ENCODE results near the gene TSPAN18. TPM values are rescaled to one million over a fixed set of nuclear protein-coding genes. Genes with fewer than 3 reads are reported as not detected.
A peak's percentile ranks its signal among the peaks of the same experiment; 100 is the strongest.

Gene TSPAN18
- total RNA-seq, 2 experiments from 2014 or later, result 38.7 to 42.3 TPM

DNA sequence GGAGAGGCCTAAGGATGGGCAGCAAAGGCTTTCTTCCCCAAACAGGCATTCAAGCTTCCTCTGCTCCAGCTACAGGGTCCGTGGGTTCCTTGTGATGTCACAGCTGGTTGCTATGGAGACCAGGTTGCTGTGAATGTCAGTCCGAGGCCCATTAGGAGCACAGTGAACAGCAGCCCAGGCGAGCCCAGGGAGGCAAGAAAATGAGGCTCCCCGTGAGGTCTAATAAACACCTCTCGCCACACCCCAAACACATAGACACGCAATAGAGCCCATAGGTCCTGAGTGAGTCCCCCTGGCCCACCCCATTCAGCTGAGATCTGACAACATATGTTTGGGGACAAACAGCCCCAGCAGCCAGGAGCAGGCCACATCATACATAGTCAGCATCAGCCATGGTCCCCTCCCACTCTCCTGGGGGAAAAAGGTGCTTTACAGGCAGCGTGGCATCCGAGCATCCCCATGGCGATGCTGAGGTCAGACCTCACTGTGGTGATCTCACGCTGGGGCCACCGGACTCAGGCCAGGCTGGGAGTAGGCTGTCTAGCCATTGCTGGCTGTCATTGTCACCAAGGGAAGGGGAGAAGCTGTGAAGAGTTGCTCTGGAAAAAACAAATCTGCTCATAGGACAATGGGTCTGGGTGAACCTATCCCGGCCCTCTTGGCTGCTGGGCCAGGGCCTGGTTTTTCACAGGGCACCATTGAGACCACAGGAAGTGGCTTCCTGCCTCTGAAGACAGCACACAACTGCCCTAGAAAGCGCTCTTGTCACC, 247.1 kb downstream of the TSPAN18 start:
- H3K36me3 Mint-ChIP-seq (ENCODE audit: low read depth), result no peaks in the 10 kb centered on the region
- ChIA-PET POLR2A (no interaction called here), CTCF (no interaction called here)
- no peak overlapping the region for H3K4me3 Mint-ChIP-seq
- DNase-seq, result no peak
- peaks cover 2% of the 10 kb centered on the region for H3K27me3 Mint-ChIP-seq
- H3K27ac Mint-ChIP-seq, result no peak overlapping the region
- no peaks in the 10 kb centered on the region for H3K9me3 Mint-ChIP-seq
- H3K4me1 Mint-ChIP-seq, result peaks cover 2% of the 10 kb centered on the region

DNA sequence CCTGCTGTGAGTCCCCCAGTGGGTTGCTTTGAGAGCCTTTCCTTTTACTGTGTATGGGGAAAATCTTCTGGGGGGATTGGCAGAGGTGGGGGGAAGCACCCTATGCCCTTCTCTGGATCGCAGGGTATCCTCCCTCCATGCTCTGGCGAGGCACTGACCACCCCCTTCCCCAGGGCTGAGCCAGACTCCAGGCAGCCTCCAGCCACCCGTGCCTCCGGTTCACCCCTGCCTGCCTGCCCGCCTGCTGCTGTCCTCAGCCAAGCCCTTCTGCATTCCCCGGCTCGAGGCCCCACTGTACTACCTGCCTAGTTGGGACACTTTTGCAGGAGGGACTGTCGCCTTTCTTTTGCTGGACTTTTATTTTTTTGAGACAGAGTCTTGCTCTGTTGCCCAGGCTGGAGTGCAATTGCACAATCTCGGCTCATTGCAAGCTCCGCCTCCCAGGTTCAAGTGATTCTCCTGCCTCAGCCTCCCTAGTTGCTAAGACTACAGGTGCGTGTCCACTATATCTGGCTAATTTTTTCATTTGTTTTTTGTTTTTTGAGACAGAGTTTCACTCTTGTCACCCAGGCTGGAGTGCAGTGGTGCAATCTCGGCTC, 247.7 kb downstream of the TSPAN18 start:
- ChIA-PET CTCF (no interaction called here), POLR2A (no interaction called here)
- Mint-ChIP-seq H3K27me3 (peaks cover 2% of the 10 kb centered on the region), H3K36me3 (ENCODE audit: low read depth) (no peaks in the 10 kb centered on the region), H3K27ac (no peak overlapping the region), H3K4me3 (no peak overlapping the region), H3K4me1 (peaks cover 8% of the 10 kb centered on the region), H3K9me3 (no peaks in the 10 kb centered on the region)
- no peak for DNase-seq

DNA sequence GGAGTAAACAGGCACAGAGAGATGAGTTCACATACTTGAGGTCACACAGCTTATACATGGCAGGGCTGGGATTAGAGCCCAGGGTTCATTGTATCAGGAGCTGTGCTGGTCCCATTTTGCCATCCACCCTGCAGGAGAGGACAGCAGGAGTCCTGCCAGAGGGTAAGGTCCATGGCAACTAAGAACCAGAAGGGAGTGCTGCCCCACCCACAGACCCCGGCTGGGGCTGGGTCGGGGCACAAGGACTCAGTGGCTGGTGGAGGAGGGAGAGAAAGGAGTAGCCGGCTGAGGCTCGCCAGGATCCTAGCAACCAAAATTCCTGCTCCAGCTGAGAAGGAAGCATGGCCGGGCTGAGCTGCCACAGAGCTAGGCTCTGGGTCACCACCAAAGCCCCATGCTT, 249.8 kb downstream of the TSPAN18 start:
- Mint-ChIP-seq H3K4me1 (peaks cover 24% of the 10 kb centered on the region), H3K9me3 (no peaks in the 10 kb centered on the region), H3K27ac (no peak overlapping the region), H3K36me3 (ENCODE audit: low read depth) (no peaks in the 10 kb centered on the region), H3K27me3 (peaks cover 2% of the 10 kb centered on the region), H3K4me3 (no peak overlapping the region)
- DNase-seq, result no peak
- CTCF ChIA-PET, result interaction anchor here (0.7 to 1.4 kb wide), 4 partner anchors 40 to 615 kb away, joined by 3 to 5 read pairs (median 4); no protein-coding TSS in a partner anchor
- POLR2A ChIA-PET, result no interaction called here

DNA sequence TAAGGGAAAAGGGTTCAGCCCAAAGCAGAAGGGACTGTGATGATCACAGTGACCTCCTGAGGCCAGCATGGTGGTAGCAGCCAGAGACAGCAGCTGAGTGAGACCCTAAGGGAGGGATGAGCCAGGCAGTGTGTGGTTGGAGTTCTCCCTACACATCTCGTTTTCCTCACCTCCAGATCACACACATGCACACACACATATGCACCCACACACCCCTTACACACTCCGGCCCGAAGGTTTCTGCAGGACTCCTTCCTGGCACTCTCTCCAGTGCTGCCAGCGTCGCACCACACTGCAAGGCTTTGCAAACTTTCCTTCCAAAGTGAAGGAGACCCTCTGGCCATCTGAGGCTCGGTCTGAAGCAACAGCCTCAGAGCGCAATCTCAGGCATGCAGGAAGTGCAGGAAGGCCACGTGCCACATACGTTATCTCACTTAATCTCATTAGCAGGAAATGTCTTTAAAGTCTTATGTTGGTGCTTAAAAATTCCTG, 250.8 kb downstream of the TSPAN18 start:
- Mint-ChIP-seq H3K27ac (peak overlapping the region; percentile 33), H3K27me3 (peaks cover 2% of the 10 kb centered on the region), H3K36me3 (ENCODE audit: low read depth) (no peaks in the 10 kb centered on the region), H3K4me3 (no peak overlapping the region), H3K9me3 (no peaks in the 10 kb centered on the region), H3K4me1 (peaks cover 24% of the 10 kb centered on the region)
- no peak for DNase-seq
- CTCF ChIA-PET, result interaction anchor here (0.9 to 1.0 kb wide), 2 partner anchors 41 to 49 kb away, joined by 3 to 5 read pairs; no protein-coding TSS in a partner anchor
- POLR2A ChIA-PET, result no interaction called here

DNA sequence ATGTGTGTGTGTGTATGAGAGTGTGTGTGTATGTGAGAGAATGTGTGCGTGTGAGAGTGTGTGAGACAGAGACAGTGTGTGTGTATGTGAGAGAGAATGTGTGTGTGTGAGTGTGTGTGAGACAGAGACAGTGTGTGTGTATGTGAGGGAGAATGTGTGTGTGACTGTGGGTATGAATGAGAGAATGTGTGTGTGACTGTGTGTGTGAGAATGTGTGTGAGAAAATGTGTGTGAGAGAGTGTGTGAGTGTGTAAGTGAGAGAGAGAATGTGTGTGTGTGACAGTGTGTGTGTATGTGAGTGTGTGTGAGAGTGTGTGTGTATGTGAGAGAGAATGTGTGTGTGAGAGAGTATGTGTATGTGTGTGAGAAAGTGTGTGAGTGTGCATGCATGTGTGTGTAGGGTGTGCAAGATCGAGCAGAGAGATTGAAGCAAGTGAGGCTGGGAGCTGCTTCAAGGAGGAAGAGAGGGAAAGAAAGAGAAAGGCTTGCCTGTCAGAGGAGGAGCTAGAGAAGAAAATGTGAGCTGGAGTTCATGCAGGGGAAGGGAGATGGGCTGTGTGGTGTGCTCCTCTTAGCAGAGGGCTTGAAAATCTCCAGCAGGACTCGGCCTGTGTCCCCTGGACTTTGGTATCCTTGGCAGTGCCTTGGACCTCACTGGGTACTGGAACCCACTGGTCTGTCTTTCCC, 251.7 kb downstream of the TSPAN18 start:
- ChIA-PET POLR2A (no interaction called here), CTCF (no interaction called here)
- Mint-ChIP-seq H3K27me3 (peaks cover 2% of the 10 kb centered on the region), H3K36me3 (ENCODE audit: low read depth) (no peaks in the 10 kb centered on the region), H3K4me3 (no peak overlapping the region), H3K27ac (no peak overlapping the region), H3K4me1 (peaks cover 26% of the 10 kb centered on the region), H3K9me3 (no peaks in the 10 kb centered on the region)
- no peak for DNase-seq

DNA sequence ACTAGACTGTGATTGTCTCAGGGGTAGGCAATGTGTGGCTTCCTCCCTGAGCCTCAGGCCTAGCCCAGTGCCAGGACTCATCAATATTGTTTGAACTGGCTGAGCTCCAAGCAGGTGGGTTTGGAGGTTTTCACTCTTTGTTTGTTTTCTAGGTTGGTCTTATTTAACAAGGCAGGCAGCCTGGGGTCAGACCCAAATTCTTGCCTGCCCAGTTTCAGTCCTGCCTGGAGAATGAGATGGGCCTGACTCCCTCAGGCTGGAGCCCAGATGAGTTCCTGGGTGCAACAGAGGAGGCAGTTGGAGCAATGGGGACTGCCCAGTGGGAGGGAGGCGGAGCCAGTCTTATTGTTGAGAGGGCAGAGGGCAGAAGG, 252.2 kb downstream of the TSPAN18 start:
- peaks cover 30% of the 10 kb centered on the region for H3K4me1 Mint-ChIP-seq
- CTCF ChIA-PET, result interaction anchor here (1.1 kb wide), 1 partner anchor 126 kb away, joined by 3 read pairs; no protein-coding TSS in a partner anchor
- H3K9me3 Mint-ChIP-seq, result no peaks in the 10 kb centered on the region
- no peaks in the 10 kb centered on the region for H3K36me3 Mint-ChIP-seq (ENCODE audit: low read depth)
- no peak overlapping the region for H3K27ac Mint-ChIP-seq
- peaks cover 2% of the 10 kb centered on the region for H3K27me3 Mint-ChIP-seq
- POLR2A ChIA-PET, result no interaction called here
- H3K4me3 Mint-ChIP-seq, result no peak overlapping the region
- no peak for DNase-seq

DNA sequence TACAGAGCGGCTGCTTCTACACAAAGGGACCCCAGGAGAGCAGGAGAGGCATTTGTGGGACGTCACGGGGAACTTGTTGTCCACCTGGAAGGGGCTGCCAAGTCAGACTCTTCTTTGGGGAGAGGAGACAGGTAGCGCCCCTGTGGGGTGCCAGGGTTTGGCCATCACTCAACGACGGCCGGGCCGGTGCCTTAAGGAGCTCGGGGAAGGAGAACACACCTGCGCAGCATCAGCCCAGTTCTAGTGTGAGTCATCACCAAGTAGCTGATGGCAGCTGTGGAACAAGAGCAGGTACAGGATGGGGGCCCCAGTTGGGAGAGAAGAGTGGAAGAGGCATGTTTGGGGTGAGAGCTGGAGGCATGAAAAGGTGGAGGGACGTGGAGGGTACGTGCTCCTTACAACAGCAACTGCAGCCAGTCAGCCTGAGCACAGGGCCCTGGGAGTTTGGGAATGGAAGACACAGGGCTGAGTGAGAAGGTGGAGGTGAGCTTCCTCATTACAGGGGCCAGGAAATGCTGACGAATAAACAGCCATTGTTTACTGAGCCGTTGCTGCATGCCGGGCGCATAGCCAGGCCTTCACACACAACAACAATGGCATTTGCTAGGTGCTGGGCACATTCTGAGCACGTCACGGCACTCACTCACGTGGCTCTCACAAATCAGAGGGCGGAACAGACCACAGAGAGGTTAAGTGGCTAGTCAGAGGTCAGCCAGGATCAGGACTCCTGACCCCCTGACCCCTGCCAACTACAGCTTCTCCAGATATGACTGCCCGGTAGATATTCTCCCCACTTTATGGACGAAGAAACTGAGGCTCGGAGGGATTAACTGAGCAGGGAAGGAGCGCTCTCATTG, 253.0 kb downstream of the TSPAN18 start:
- Mint-ChIP-seq H3K4me3 (no peak overlapping the region), H3K27me3 (peaks cover 2% of the 10 kb centered on the region), H3K36me3 (ENCODE audit: low read depth) (no peaks in the 10 kb centered on the region), H3K9me3 (no peaks in the 10 kb centered on the region), H3K27ac (no peak overlapping the region), H3K4me1 (peaks cover 28% of the 10 kb centered on the region)
- DNase-seq, result no peak
- ChIA-PET POLR2A (no interaction called here), CTCF (interaction anchor here (1.1 kb wide), 1 partner anchor 125 kb away, joined by 3 read pairs; no protein-coding TSS in a partner anchor)

DNA sequence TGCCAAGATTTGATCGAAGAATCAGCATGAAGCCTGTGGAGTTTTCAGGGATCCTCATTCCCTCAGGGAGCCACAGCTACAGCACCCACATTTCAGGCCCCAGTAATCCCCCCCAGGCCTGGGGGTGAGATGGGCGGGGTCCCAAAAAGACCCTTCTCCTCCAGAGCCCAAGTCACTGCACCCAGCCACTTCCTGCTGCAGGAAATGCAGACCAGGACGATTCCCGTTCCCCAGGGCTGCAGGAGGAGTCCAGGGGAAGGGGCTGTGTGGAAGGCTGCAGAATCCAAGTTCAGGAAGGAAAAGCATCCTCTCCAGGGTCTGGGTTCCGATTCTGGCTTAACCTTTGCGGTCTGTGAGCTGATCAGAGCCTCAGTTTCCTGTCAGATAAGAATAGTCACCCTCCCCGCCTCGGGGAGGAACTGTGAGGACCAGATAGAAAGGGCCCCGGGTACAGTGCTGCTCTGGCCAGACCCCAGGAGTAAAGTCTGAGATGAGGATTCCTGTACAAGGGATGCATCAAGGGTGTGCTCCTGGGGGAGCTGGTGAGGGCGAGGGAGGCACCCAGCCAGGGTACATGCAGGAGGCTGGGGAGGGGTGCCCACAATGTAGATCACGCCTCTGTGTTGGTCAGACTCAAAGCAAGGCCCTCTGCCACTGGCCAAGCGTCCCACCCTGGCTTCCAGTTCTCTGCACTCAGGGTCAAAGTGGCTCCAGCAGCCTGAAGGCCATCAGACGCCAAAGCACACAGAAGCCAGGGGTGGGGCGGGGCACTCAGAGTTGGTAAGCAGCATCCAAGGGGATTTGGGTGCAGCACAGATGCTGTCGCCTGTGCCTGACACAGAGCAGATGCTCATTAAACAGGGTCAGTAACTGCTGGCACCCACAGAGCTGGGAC, 254.0 kb downstream of the TSPAN18 start:
- Mint-ChIP-seq H3K27me3 (peaks cover 2% of the 10 kb centered on the region), H3K4me3 (no peak overlapping the region), H3K4me1 (peaks cover 28% of the 10 kb centered on the region), H3K36me3 (ENCODE audit: low read depth) (no peaks in the 10 kb centered on the region), H3K9me3 (no peaks in the 10 kb centered on the region), H3K27ac (no peak overlapping the region)
- CTCF ChIA-PET, result interaction anchor here (1.4 kb wide), 2 partner anchors 44 to 124 kb away, joined by 3 to 7 read pairs; no protein-coding TSS in a partner anchor
- no peak for DNase-seq
- POLR2A ChIA-PET, result no interaction called here

Other genes with a start within 250 kb of the TSPAN18 start
- gene CD82, start 161.3 kb upstream of the TSPAN18 start, total RNA-seq, result 100 to 1,000 TPM; 193 to 208 TPM
- under 1 TPM; 0.73 to 0.81 TPM for gene TP53I11, start 223.9 kb downstream of the TSPAN18 start, total RNA-seq

Measured in activated CD4-positive, alpha-beta memory T cell treated with anti-CD3 and anti-CD28 coated beads, Interleukin-2, amount 10 ng/mL, durations not matched to agents 7 days and 5 days (primary cell).